HCT116 (cell line): ENCODE results near the gene CCDC107.

Experiments used
- EGR1 ChIP-seq: IDR thresholded peaks from 2 replicates; pipeline ENCODE4 v1.6.1; 2012; ENCODE audit warnings: low read depth
- EZH2 ChIP-seq: fragments of 200-600 bp; sonication (generic); IDR thresholded peaks from 2 replicates; pipeline ENCODE4 v1.6.1; 2017; ENCODE audit warnings: antibody characterized with exemption, mixed run types
- EZH2phosphoT487 ChIP-seq: fragments of 200-600 bp; IDR thresholded peaks from 2 replicates; pipeline ENCODE4 v1.6.1; 2018; ENCODE audit warnings: antibody characterized with exemption, borderline replicate concordance
- POLR2A ChIP-seq: IDR thresholded peaks from 2 replicates; pipeline ENCODE4 v1.7.0; 2011; ENCODE audit warnings: borderline replicate concordance; ENCODE audit not compliant: insufficient read depth, insufficient read length; ENCODE audit errors: extremely low read depth
- RAD21 ChIP-seq: IDR thresholded peaks from 2 replicates; pipeline ENCODE4 v1.6.1; 2012; ENCODE audit warnings: low read depth, mild to moderate bottlenecking
- SIN3A ChIP-seq: IDR thresholded peaks from 2 replicates; pipeline ENCODE4 v1.6.1; 2012; ENCODE audit warnings: low read depth
- TCF7L2 ChIP-seq: IDR thresholded peaks from 2 replicates; pipeline ENCODE4 v1.7.0; 2011; ENCODE audit warnings: borderline replicate concordance, inconsistent platforms; ENCODE audit not compliant: insufficient read depth, insufficient read length; ENCODE audit errors: extremely low read depth
- TF ChIP-seq, protein P1 (sequence below): IDR thresholded peaks from 2 replicates; pipeline ENCODE4 v1.6.1; 2012; ENCODE audit warnings: low read depth
- TF ChIP-seq, protein P2 (sequence below), 3 experiments: fragments of 200-600 bp in 1 of 3; sonication (generic) in 1 of 3; IDR thresholded peaks in 2 of 3; conservative IDR thresholded peaks in 1 of 3; 2 replicates each; pipeline ENCODE4 v1.5.1; 2012 to 2017; ENCODE audit warnings: low read depth in 2 of 3, low read length in 2 of 3, antibody characterized with exemption in 1 of 3, borderline replicate concordance in 1 of 3, control low read depth in 1 of 3, mild to moderate bottlenecking in 1 of 3, mixed read lengths in 1 of 3, mixed run types in 1 of 3, moderate library complexity in 1 of 3; ENCODE audit not compliant: insufficient read depth in 1 of 3
- TF ChIP-seq, protein P3 (sequence below): IDR thresholded peaks from 2 replicates; pipeline ENCODE4 v1.6.1; 2012
- TF ChIP-seq, protein P4 (sequence below): IDR thresholded peaks from 2 replicates; pipeline ENCODE4 v1.6.1; 2012

DNA sequence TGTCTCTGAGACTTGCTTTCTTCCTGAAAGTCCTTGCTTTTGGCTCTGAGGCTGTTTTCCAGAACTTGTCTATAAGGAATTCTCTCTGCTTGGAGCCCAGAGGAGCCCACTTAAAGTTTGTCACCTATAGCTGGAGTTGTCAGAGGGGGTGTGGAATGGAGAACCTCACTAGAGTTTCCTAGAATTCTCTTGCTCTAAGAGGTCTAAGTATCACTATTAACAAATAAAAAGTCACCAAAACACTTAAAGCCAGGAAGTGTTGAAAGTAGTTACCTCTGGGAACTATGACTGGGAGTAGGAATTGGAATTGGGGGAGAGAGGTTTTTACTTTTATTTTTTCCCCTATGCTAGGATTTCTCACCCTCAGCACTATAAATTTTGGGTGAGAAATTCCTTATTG is 22.4 kb upstream of the CCDC107 start:
- TF ChIP-seq, protein P1, sequence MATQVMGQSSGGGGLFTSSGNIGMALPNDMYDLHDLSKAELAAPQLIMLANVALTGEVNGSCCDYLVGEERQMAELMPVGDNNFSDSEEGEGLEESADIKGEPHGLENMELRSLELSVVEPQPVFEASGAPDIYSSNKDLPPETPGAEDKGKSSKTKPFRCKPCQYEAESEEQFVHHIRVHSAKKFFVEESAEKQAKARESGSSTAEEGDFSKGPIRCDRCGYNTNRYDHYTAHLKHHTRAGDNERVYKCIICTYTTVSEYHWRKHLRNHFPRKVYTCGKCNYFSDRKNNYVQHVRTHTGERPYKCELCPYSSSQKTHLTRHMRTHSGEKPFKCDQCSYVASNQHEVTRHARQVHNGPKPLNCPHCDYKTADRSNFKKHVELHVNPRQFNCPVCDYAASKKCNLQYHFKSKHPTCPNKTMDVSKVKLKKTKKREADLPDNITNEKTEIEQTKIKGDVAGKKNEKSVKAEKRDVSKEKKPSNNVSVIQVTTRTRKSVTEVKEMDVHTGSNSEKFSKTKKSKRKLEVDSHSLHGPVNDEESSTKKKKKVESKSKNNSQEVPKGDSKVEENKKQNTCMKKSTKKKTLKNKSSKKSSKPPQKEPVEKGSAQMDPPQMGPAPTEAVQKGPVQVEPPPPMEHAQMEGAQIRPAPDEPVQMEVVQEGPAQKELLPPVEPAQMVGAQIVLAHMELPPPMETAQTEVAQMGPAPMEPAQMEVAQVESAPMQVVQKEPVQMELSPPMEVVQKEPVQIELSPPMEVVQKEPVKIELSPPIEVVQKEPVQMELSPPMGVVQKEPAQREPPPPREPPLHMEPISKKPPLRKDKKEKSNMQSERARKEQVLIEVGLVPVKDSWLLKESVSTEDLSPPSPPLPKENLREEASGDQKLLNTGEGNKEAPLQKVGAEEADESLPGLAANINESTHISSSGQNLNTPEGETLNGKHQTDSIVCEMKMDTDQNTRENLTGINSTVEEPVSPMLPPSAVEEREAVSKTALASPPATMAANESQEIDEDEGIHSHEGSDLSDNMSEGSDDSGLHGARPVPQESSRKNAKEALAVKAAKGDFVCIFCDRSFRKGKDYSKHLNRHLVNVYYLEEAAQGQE: no peak
- TF ChIP-seq TCF7L2: no peak
- TF ChIP-seq, protein P2, sequence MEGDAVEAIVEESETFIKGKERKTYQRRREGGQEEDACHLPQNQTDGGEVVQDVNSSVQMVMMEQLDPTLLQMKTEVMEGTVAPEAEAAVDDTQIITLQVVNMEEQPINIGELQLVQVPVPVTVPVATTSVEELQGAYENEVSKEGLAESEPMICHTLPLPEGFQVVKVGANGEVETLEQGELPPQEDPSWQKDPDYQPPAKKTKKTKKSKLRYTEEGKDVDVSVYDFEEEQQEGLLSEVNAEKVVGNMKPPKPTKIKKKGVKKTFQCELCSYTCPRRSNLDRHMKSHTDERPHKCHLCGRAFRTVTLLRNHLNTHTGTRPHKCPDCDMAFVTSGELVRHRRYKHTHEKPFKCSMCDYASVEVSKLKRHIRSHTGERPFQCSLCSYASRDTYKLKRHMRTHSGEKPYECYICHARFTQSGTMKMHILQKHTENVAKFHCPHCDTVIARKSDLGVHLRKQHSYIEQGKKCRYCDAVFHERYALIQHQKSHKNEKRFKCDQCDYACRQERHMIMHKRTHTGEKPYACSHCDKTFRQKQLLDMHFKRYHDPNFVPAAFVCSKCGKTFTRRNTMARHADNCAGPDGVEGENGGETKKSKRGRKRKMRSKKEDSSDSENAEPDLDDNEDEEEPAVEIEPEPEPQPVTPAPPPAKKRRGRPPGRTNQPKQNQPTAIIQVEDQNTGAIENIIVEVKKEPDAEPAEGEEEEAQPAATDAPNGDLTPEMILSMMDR (IDR thresholded peaks at IDR 0.05 in 2 of 3, conservative IDR thresholded peaks at IDR 0.05 in 1 of 3; ENCODE audit: borderline replicate concordance in 1 of 3, insufficient read depth in 1 of 3, low read depth in 2 of 3, low read length in 2 of 3): no peak
- TF ChIP-seq RAD21: no peak
- TF ChIP-seq, protein P3, sequence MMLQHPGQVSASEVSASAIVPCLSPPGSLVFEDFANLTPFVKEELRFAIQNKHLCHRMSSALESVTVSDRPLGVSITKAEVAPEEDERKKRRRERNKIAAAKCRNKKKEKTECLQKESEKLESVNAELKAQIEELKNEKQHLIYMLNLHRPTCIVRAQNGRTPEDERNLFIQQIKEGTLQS: no peak
- TF ChIP-seq EZH2phosphoT487: no peak
- TF ChIP-seq, protein P4, sequence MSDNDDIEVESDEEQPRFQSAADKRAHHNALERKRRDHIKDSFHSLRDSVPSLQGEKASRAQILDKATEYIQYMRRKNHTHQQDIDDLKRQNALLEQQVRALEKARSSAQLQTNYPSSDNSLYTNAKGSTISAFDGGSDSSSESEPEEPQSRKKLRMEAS: no peak
- TF ChIP-seq EZH2: no peak
- TF ChIP-seq POLR2A: no peak
- no peak for TF ChIP-seq SIN3A
- no peak for TF ChIP-seq EGR1
